22Rv1 (cell line): ENCODE data around the gene PPP1R9B.

Experiments used
- H3K27ac ChIP-seq: fragments of 450-650 bp; 2 replicates; pipeline ENCODE4 v1.5.1; 2017
- ZFX ChIP-seq: fragments of 450-650 bp; IDR thresholded peaks from 2 replicates; pipeline ENCODE4 v1.6.1; 2017; ENCODE audit warnings: antibody characterized with exemption, borderline replicate concordance
- TF ChIP-seq, protein P1 (sequence below): fragments of 450-650 bp; IDR thresholded peaks from 2 replicates; pipeline ENCODE4 v1.5.1; 2017; ENCODE audit warnings: mild to moderate bottlenecking

PPP1R9B gene

DNA sequence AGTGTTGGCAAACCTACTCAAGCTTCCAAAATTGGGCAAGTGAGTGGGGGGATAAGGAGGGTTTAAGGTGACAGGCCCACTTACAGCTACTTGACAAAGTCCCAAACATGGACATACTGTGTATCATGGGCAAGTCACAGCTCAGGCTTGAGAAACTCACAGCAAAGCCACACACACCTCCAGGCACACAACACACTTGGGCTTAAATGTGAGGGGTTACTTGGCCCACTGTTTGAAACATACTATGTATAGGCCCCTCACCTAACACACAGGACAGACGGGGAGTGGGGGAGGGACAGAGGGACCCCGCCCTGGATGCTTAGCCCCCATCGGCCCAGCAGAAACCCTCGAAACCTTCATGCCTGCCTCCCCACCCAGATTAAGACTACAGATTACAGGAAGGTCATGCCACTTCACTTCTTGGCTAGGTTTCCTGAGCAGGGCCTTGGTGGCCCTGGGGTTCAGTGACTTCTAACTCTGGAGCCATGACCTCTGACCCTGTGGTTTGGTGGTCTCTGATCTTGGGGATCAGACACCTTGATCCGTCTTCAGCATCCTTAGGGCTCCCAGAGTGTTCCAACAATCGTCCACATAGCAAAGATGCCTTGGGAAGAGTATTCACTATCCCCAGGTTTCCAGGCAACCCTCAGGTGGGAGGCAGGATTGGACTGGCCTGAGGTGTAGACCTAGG is 18.2 kb downstream of the PPP1R9B start:
- TF ChIP-seq, protein P1, sequence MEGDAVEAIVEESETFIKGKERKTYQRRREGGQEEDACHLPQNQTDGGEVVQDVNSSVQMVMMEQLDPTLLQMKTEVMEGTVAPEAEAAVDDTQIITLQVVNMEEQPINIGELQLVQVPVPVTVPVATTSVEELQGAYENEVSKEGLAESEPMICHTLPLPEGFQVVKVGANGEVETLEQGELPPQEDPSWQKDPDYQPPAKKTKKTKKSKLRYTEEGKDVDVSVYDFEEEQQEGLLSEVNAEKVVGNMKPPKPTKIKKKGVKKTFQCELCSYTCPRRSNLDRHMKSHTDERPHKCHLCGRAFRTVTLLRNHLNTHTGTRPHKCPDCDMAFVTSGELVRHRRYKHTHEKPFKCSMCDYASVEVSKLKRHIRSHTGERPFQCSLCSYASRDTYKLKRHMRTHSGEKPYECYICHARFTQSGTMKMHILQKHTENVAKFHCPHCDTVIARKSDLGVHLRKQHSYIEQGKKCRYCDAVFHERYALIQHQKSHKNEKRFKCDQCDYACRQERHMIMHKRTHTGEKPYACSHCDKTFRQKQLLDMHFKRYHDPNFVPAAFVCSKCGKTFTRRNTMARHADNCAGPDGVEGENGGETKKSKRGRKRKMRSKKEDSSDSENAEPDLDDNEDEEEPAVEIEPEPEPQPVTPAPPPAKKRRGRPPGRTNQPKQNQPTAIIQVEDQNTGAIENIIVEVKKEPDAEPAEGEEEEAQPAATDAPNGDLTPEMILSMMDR, result no peak
- TF ChIP-seq ZFX, result no peak
- H3K27ac ChIP-seq, result peak overlapping the region; percentile 44; the same call in 1 of the 2 replicates

DNA sequence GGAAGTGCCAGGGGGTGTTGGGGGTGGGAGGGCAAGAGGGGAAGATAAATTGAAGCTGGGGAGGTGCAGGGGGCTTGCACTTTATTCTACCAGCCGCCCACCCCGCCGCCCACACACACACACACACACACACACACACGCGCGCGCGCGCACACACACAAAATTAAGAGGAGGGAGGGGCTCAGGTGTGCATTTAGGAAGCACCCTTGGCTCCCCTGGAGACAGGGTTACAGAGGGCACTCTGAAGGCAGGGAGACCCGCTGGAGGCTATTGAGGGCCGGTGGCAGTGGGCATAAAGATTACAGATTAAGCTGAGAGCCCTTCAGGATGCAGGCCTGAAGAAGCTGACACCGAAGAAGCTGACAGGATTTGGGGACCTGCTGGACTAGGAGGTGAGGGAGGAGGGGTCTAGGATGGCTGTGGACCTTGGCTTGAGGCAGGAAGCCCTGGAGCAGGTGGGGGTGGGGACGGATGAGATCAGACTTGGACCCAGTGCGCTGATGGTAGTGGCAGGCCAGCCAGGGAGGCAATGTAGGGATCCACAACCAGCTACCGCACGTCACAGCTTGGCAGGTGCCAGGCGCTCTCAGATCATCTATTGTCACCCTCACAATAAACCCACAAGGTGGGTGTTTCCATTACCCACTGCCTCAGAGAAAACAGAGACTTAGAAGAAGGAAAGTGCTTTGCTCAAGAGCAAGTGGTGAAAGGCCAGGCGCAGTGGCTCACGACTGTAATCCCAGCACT is 19.7 kb downstream of the PPP1R9B start:
- TF ChIP-seq, protein P1, result no peak
- no peak overlapping the region for H3K27ac ChIP-seq

DNA sequence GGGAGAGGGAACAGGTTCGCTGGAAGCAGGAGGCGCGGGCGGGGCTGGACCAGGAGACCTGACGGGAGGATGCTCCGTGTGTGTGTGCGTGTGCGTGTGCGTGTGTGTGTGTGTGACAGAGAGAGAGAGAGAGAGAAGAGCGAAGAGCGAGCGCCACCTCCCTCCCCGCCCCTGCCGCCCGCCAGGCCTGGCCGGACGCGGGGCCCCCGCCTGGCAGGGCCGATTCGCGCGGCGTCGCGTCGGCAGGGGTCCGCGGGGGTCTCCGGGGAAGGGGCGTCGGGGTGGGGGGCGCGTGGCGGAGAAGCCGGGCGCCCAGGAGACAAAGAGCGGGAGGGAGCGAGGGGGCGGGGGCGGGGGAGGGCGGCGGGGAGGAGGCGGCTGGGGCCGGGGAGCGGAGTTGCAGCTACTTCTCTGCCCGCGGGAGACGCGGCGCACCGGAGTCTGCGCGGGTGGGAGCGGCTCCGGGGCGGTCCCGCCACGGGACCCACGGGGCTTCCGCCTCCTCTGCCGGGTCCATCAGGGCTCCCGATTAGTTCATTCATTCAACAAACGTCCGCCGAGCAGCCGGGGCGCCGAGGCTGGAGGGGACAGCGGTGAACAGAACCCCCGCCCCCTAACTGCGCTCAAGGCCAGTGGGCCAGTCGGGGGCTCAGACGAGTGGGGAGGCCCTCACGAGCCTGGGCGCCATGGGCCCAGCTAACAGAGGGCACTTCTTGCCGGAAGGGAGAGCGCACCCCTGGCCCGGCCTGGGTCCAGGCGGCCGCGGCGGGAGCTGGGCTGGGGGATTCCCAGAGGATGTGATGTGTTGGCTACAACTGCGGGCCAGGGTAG is 20.5 kb downstream of the PPP1R9B start, which contains the start of gene SAMD14:
TSS of gene SAMD14 (minus strand) at position 433 of the 831 bp plus-strand sequence. CDS start 5,201 bp downstream, outside the sequence.
- TF ChIP-seq, protein P1, result 0 out of 2 replicates have a peak, but pooled peaks have one; percentile 4
- no peak for TF ChIP-seq ZFX
- no peak within 1 kb of the TSS for H3K27ac ChIP-seq

DNA sequence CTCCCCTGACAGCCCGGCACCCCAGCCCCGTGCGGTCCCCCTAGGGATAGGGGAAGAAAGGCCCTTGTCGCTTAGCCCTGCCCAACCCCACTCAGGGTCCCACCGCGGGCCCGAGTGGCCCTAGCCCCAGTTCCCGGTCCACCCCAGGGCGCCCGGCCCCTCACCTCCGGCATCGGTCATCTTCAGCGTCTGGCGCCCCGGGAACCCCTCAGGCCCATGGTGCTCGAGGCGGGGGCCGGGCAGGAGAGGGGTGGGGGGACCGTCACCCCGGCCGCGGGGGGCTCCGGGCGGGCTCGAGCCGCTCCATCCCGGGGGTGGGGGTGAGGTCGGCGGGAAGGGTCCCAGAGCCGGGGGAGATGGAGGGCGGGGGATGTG is 21.1 kb downstream of the PPP1R9B start:
- no peak overlapping the region for H3K27ac ChIP-seq
- TF ChIP-seq, protein P1, result no peak
- no peak for TF ChIP-seq ZFX

DNA sequence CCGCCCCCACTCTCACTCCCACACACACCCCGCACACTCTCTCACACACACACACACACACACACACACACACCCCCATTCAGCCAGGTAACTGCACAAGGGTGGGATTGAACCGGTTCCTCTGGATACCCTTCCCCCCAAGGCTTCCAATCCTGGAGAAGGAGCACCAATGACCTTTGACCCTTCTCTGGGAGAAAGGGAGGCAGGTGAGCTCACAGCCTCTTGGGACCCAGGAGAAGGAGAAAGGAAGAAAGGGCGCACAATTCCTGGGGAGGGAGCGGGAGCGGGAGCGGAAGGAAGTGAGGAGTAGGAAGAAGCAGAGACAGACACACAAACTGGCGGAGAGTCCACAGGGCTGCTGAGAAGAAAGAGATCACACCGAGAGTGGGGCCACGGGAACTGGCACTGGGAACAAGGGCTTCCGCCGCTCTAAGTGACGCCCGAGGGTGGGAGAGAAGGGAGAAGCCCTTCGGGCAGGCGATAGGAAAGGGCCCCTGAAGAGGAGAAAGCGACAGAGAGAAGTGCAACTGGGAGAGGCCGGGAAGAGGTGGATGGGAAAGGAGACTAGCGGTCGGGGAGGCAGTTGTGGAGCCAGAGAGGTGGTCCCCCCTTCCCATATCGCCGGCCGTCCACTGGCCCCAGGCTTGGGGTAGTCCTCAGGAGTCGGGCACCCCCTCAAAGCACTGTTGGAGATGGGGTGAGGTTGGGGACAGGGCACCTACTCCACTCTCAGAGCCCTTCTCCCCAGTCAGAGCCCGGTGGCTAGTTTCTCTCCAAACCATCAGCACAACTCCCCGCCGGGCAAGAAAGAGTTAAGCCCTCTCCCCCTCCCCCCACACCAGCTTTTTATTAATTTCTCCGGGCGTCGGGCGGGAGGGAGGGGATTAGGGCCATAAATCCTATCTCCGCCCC is 21.8 kb downstream of the PPP1R9B start:
- no peak for TF ChIP-seq ZFX
- TF ChIP-seq, protein P1, result no peak
- no peak overlapping the region for H3K27ac ChIP-seq

DNA sequence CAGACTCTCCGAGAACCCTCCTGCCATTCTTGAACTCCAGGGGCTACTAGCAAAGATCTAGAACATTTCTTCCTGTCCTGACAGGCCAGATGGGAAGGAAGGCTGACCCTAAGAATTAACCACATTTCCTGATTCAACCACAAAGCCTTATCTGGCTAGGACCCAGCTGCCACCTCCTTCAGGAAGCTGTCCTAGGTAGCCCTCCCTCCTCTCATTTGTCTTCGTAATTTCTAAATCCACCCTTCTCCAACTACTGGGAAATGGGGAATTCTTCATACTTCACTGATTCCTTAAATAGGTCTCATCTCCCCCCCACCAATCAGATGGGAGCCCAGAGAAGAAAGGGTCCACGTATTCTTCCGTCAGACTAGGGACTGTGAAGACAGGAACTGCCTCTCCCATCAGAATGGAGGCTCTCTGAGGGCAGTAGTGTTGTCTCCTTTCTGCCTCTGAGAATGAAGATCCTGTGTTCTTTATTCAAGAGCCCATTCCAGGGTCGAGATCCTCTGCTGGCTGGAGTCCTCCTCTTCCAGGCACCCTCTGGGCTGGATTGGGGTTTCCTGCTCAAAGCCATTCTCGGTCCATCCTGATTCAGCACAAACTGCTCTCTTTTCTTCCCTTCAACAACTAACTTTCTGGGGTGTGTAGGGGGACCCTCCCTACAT is 22.6 kb downstream of the PPP1R9B start:
- H3K27ac ChIP-seq, result no peak overlapping the region
- TF ChIP-seq ZFX, result no peak
- TF ChIP-seq, protein P1, result no peak
